SIG-M5 (cell line): ENCODE measurements around the gene MEGF10.
"Not testable (repeated sequence)": the region's sequence is repeated elsewhere in the genome, so short reads cannot be mapped to it uniquely, and the experiment has no call there.

Experiments used
- DNase-seq: peaks from one replicate; lab custom pipeline; 2025; lab: John Stamatoyannopoulos, UW

Gene MEGF10

GRCh38 chr5:127298036-127298429 is 7.4 kb downstream of the MEGF10 start:
- DNase-seq = no peak

GRCh38 chr5:127298656-127299055 is 8.1 kb downstream of the MEGF10 start:
- DNase-seq = no peak

GRCh38 chr5:127299678-127300077 is 9.1 kb downstream of the MEGF10 start:
- DNase-seq = no peak

- DNase-seq = no peak
These were observed 11.9 kb downstream of the MEGF10 start for GRCh38 chr5:127302509-127302908.

GRCh38 chr5:127303404-127303803 is 12.8 kb downstream of the MEGF10 start:
- DNase-seq = no peak

GRCh38 chr5:127305493-127305892 is 14.9 kb downstream of the MEGF10 start:
- DNase-seq = no peak

GRCh38 chr5:127306036-127306435 is 15.4 kb downstream of the MEGF10 start:
- no peak for DNase-seq

- no peak for DNase-seq
These were observed 16.1 kb downstream of the MEGF10 start for GRCh38 chr5:127306647-127307046.

GRCh38 chr5:127307868-127308267 is 17.3 kb downstream of the MEGF10 start:
- DNase-seq = no peak

GRCh38 chr5:127308325-127308724 is 17.7 kb downstream of the MEGF10 start:
- DNase-seq = not testable (repeated sequence)

GRCh38 chr5:127308945-127309344 is 18.3 kb downstream of the MEGF10 start:
- no peak for DNase-seq

- DNase-seq = no peak
These were observed 20.8 kb downstream of the MEGF10 start for GRCh38 chr5:127311349-127311748.

- DNase-seq = no peak
These were observed 21.4 kb downstream of the MEGF10 start for GRCh38 chr5:127311781-127312525.

- no peak for DNase-seq
These were observed 22.8 kb downstream of the MEGF10 start for GRCh38 chr5:127313379-127313778.

GRCh38 chr5:127313847-127314473 is 23.4 kb downstream of the MEGF10 start:
- DNase-seq = no peak

- no peak for DNase-seq
These were observed 25.4 kb downstream of the MEGF10 start for GRCh38 chr5:127316011-127316410.

- not testable (repeated sequence) for DNase-seq
These were observed 26.8 kb downstream of the MEGF10 start for GRCh38 chr5:127317385-127317784.

GRCh38 chr5:127320032-127320965 is 29.7 kb downstream of the MEGF10 start:
- DNase-seq = no peak

GRCh38 chr5:127321465-127321864 is 30.9 kb downstream of the MEGF10 start:
- DNase-seq = no peak

- DNase-seq = no peak
These were observed 31.8 kb downstream of the MEGF10 start for GRCh38 chr5:127322403-127322802.

- DNase-seq = no peak
These were observed 34.2 kb downstream of the MEGF10 start for GRCh38 chr5:127324756-127325155.

GRCh38 chr5:127326431-127326830 is 35.8 kb downstream of the MEGF10 start:
- no peak for DNase-seq
